Prostate gland (tissue), 2 donors: ENCODE results near the gene PDE5A.

ENCODE experiments used
- CTCF ChIP-seq, 4 experiments: fragments of 200-600 bp in 2 of 4; fragments of 450-650 bp in 2 of 4; sonication (generic) in 2 of 4; IDR thresholded peaks; 1 replicate in 3 of 4; 2 replicates in 1 of 4; pipeline ENCODE4 v1.5.1; 2016 to 2019; ENCODE audit warnings: antibody characterized with exemption in 4 of 4, mild to moderate bottlenecking in 2 of 4, moderate library complexity in 2 of 4
- POLR2A ChIP-seq: fragments of 450-650 bp; IDR thresholded peaks from one replicate; pipeline ENCODE4 v1.6.1; 2016; ENCODE audit warnings: antibody characterized with exemption, mild to moderate bottlenecking
- POLR2AphosphoS5 ChIP-seq: sonication (generic); formaldehyde crosslinking; IDR thresholded peaks from one replicate; pipeline ENCODE4 v1.6.1; 2017; ENCODE audit warnings: antibody characterized with exemption

GRCh38 chr4:119661231-119661630, 32.6 kb upstream of the PDE5A start:
- TF ChIP-seq POLR2A (no peak), CTCF (IDR thresholded peaks at IDR 0.05) (no peak), POLR2AphosphoS5 (no peak)
